HEK293T (cell line): ENCODE results near the gene GALK1.

Source experiments
- FOXK2 ChIP-seq: fragments of 450-650 bp; IDR thresholded peaks from 2 replicates; pipeline ENCODE4 v1.6.1; 2016; ENCODE audit warnings: mild to moderate bottlenecking
- L3MBTL2 ChIP-seq: fragments of 450-650 bp; conservative IDR thresholded peaks from 2 replicates; pipeline ENCODE4 v1.6.1; 2016; ENCODE audit warnings: mild to moderate bottlenecking
- SP1 ChIP-seq: fragments of 450-650 bp; IDR thresholded peaks from 2 replicates; pipeline ENCODE4 v1.6.1; 2017

DNA sequence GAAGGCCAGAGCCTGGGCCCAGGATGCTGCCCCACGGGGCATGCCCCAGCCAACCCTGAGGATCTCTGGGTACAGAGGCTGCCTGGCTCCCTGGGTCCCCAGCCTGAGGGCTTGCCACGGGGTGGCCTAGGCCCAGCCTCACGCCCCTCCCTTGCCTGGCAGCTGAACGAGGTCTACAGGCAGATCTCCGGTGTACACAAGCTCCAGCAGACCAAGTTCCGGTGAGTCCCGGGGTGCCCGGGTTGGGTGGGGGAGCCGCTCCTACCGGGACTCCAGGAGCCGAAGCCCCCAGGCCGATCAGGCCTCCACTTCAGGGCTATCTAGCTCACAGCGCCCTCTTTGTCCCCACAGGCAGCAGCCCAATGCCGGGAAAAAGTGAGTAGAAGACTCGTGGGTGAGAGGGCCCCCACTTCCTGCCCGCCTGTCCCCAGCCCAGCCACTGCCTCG, 24.3 kb downstream of the GALK1 start:
- TF ChIP-seq L3MBTL2 (no peak), FOXK2 (no peak), SP1 (no peak)
